ENCODE data around the gene TMIGD3. TPM values are rescaled to one million over a fixed set of nuclear protein-coding genes. Genes with fewer than 3 reads are reported as not detected.

Gene TMIGD3
- total RNA-seq, 1 donor from 2014 or later, result not detected

GRCh38 chr1:111471538-111471937 lies 31.9 kb downstream of the TMIGD3 start:
- H3K36me3 Mint-ChIP-seq, result peaks cover 8% of the 10 kb centered on the region
- no peak overlapping the region for H3K27ac Mint-ChIP-seq
- no peak overlapping the region for H3K4me3 Mint-ChIP-seq
- no peaks in the 10 kb centered on the region for H3K27me3 Mint-ChIP-seq (ENCODE audit: low read depth)
- H3K9me3 Mint-ChIP-seq, result no peaks in the 10 kb centered on the region
- DNase-seq (ENCODE audit: low spot score in 2 of 2, unreplicated experiment in 2 of 2), result no peak
- H3K4me1 Mint-ChIP-seq, result no peaks in the 10 kb centered on the region
- no peak for TF ChIP-seq CTCF (IDR thresholded peaks at IDR 0.05; ENCODE audit: unreplicated experiment)

GRCh38 chr1:111471012-111471411 lies 32.4 kb downstream of the TMIGD3 start:
- Mint-ChIP-seq H3K4me1 (no peaks in the 10 kb centered on the region), H3K27me3 (ENCODE audit: low read depth) (no peaks in the 10 kb centered on the region)

GRCh38 chr1:111470596-111470995 lies 32.8 kb downstream of the TMIGD3 start:
- no peak for TF ChIP-seq CTCF (IDR thresholded peaks at IDR 0.05; ENCODE audit: unreplicated experiment)
- Mint-ChIP-seq H3K36me3 (peaks cover 10% of the 10 kb centered on the region), H3K9me3 (no peaks in the 10 kb centered on the region), H3K4me3 (no peak overlapping the region), H3K4me1 (no peaks in the 10 kb centered on the region), H3K27ac (no peak overlapping the region), H3K27me3 (ENCODE audit: low read depth) (no peaks in the 10 kb centered on the region)
- DNase-seq (ENCODE audit: low spot score in 2 of 2, unreplicated experiment in 2 of 2), result no peak

More at GRCh38 chr1:111471012-111471411, 32.4 kb downstream of the TMIGD3 start:
- Mint-ChIP-seq H3K4me3 (no peak overlapping the region), H3K27ac (no peak overlapping the region), H3K36me3 (peaks cover 8% of the 10 kb centered on the region), H3K9me3 (no peaks in the 10 kb centered on the region)
- no peak for DNase-seq (ENCODE audit: low spot score in 2 of 2, unreplicated experiment in 2 of 2)
- no peak for TF ChIP-seq CTCF (IDR thresholded peaks at IDR 0.05; ENCODE audit: unreplicated experiment)

- no peaks in the 10 kb centered on the region for H3K4me1 Mint-ChIP-seq
- DNase-seq (ENCODE audit: low spot score in 2 of 2, unreplicated experiment in 2 of 2), result no peak
- H3K4me3 Mint-ChIP-seq, result no peak overlapping the region
- H3K9me3 Mint-ChIP-seq, result no peaks in the 10 kb centered on the region
- peaks cover 17% of the 10 kb centered on the region for H3K36me3 Mint-ChIP-seq
- no peak for TF ChIP-seq CTCF (IDR thresholded peaks at IDR 0.05; ENCODE audit: unreplicated experiment)
- H3K27ac Mint-ChIP-seq, result no peak overlapping the region
- H3K27me3 Mint-ChIP-seq (ENCODE audit: low read depth), result no peaks in the 10 kb centered on the region
Observed at GRCh38 chr1:111469539-111469938, 33.9 kb downstream of the TMIGD3 start.

GRCh38 chr1:111468717-111469100 lies 34.7 kb downstream of the TMIGD3 start:
- DNase-seq (ENCODE audit: low spot score in 2 of 2, unreplicated experiment in 2 of 2), result no peak
- Mint-ChIP-seq H3K27ac (no peak overlapping the region), H3K4me1 (no peaks in the 10 kb centered on the region), H3K27me3 (ENCODE audit: low read depth) (no peaks in the 10 kb centered on the region), H3K4me3 (no peak overlapping the region), H3K9me3 (no peaks in the 10 kb centered on the region), H3K36me3 (peaks cover 20% of the 10 kb centered on the region)
- no peak for TF ChIP-seq CTCF (IDR thresholded peaks at IDR 0.05; ENCODE audit: unreplicated experiment)

Data from mesothelial cell of epicardium (in vitro differentiated cells).